Smooth muscle cell of bladder (primary cell): ENCODE results near the gene NUSAP1. TPM values are rescaled to one million over a fixed set of nuclear protein-coding genes. Genes with fewer than 3 reads are reported as not detected.

Experiments
- total RNA-seq: library from RNA; depleted of rRNA; stranded (reverse); fragments of >200 nt; gene quantifications from 2 replicates; pipeline ENCODE4 v1.2.3, GENCODE V29; 2014

Gene NUSAP1, protein sequence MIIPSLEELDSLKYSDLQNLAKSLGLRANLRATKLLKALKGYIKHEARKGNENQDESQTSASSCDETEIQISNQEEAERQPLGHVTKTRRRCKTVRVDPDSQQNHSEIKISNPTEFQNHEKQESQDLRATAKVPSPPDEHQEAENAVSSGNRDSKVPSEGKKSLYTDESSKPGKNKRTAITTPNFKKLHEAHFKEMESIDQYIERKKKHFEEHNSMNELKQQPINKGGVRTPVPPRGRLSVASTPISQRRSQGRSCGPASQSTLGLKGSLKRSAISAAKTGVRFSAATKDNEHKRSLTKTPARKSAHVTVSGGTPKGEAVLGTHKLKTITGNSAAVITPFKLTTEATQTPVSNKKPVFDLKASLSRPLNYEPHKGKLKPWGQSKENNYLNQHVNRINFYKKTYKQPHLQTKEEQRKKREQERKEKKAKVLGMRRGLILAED
- total RNA-seq, result 10.1 and 14.2 TPM in 2 replicates

GRCh38 chr15:41332194-41333025 lies at the start of gene NUSAP1, which contains the start of gene OIP5:
NUSAP1 (plus strand) TSS chr15:41332881; CDS start chr15:41332958, 77 bp downstream.
OIP5 (minus strand) TSS chr15:41332591; CDS start chr15:41332561, 30 bp downstream.

GRCh38 chr15:41416742-41417417 lies 84.2 kb downstream of the NUSAP1 start, which contains the start of gene RTF1:
RTF1 (plus strand) TSS chr15:41417095; CDS start chr15:41417116, 21 bp downstream.

Other genes with a start within 250 kb of the NUSAP1 start
- 16.2 and 18.3 TPM in 2 replicates for gene INO80, start 216.6 kb upstream of the NUSAP1 start, total RNA-seq
- not detected in 2 replicates for gene EXD1, start 102.1 kb upstream of the NUSAP1 start, total RNA-seq
- gene CHP1, start 101.6 kb upstream of the NUSAP1 start, total RNA-seq, result 73.2 and 85.9 TPM in 2 replicates
- gene OIP5, start 290 bp upstream of the NUSAP1 start, total RNA-seq, result 0.43 and 0.74 TPM in 2 replicates
- gene NDUFAF1, start 69.6 kb downstream of the NUSAP1 start, total RNA-seq, result 23.2 and 24.9 TPM in 2 replicates
- gene RTF1, start 84.2 kb downstream of the NUSAP1 start, total RNA-seq, result 15.3 and 15.8 TPM in 2 replicates
- 0.92 and 1.4 TPM in 2 replicates for gene ITPKA, start 161.0 kb downstream of the NUSAP1 start, total RNA-seq
- under 0.01 TPM in 1 of 2 replicates, not detected in the other for gene LTK, start 180.9 kb downstream of the NUSAP1 start, total RNA-seq
- 10.7 and 15.3 TPM in 2 replicates for gene RPAP1, start 211.4 kb downstream of the NUSAP1 start, total RNA-seq
- gene TYRO3, start 226.3 kb downstream of the NUSAP1 start, total RNA-seq, result 4.0 and 4.3 TPM in 2 replicates